Transverse colon (tissue), 4 donors: Measurements from ENCODE around the gene GPATCH3. TPM values are rescaled to one million over a fixed set of nuclear protein-coding genes. Genes with fewer than 3 reads are reported as not detected.

Experiments
- DNase-seq: peaks from one replicate; pipeline ENCODE4 v3.0.0-alpha.2; 2019
- H3K27ac ChIP-seq, 4 donors: fragments of 200-600 bp; sonication (generic); 2 replicates each; pipeline ENCODE4 v1.5.1; 2016 to 2018; ENCODE audit warnings: inconsistent platforms in 4 of 4
- H3K27me3 ChIP-seq: fragments of 200-600 bp; sonication (generic); 2 replicates; pipeline ENCODE4 v1.5.1; 2017; ENCODE audit warnings: inconsistent platforms
- H3K36me3 ChIP-seq, 4 donors: fragments of 200-600 bp; sonication (generic); 2 replicates each; pipeline ENCODE4 v1.5.1; 2017 to 2019; ENCODE audit warnings: inconsistent platforms in 4 of 4
- H3K4me1 ChIP-seq, 4 donors: fragments of 200-600 bp; sonication (generic); 2 replicates each; pipeline ENCODE4 v1.5.1; 2017 to 2020; ENCODE audit warnings: inconsistent platforms in 4 of 4
- H3K4me3 ChIP-seq, 4 donors: fragments of 200-600 bp; sonication (generic); 1 replicate in 1 of 4; 2 replicates in 3 of 4; pipeline versions ENCODE4 v1.5.1 to v1.6.1; 2017 to 2019; ENCODE audit warnings: inconsistent platforms in 4 of 4
- H3K9me3 ChIP-seq, 2 donors: fragments of 200-600 bp; sonication (generic); 2 replicates each; pipeline ENCODE4 v1.5.1; 2017 to 2019; ENCODE audit warnings: inconsistent platforms in 2 of 2
- EP300 ChIP-seq: sonication (generic); formaldehyde crosslinking; IDR thresholded peaks from one replicate; pipeline ENCODE4 v1.6.1; 2017; ENCODE audit warnings: antibody characterized with exemption, low read depth
- POLR2A ChIP-seq: fragments of 450-650 bp; IDR thresholded peaks from one replicate; pipeline ENCODE4 v1.6.1; 2016; ENCODE audit warnings: antibody characterized with exemption, mild to moderate bottlenecking, moderate library complexity
- POLR2AphosphoS5 ChIP-seq, 3 donors: sonication (generic); formaldehyde crosslinking; IDR thresholded peaks; one replicate each; pipeline ENCODE4 v1.6.1; 2016; ENCODE audit warnings: antibody characterized with exemption in 3 of 3
- WGBS, 2 donors: methylation state at CpG; one replicate each; pipeline ENCODE4 v1.1.5; 2018; ENCODE audit warnings: low coverage in 1 of 2; 5-methylcytosine and 5-hydroxymethylcytosine counted together
- in situ Hi-C, 4 donors: fragments of 200-750 bp; cut with MboI; loops; one replicate each; pipeline versions ENCODE4 v1.15.0 to v1.15.1; 2017; ENCODE audit warnings: low sequenced_read_pairs in 3 of 4, low pct_ligation_motif_present in 1 of 4, low pct_unique_long_range_greater_than_20kb in 1 of 4
- intact Hi-C: fragments of 100-400 bp; cut with DNase I; formaldehyde crosslinking; loops from one replicate; pipeline ENCODE4 v1.15.1; 2023; ENCODE audit warnings: low total_unique reads
- total RNA-seq, 4 donors: library from RNA; depleted of rRNA; stranded (reverse); fragments of >200 nt; gene quantifications; one replicate each; pipeline ENCODE4 v1.1.0, GENCODE V29; 2016
- TF ChIP-seq, protein P1 (sequence below), 5 experiments: fragments of 200-600 bp in 3 of 5; fragments of 450-650 bp in 2 of 5; sonication (generic) in 3 of 5; IDR thresholded peaks; 1 replicate in 2 of 5; 2 replicates in 3 of 5; pipeline ENCODE4 v1.5.1; 2016 to 2017; ENCODE audit warnings: antibody characterized with exemption in 5 of 5, inconsistent platforms in 3 of 5, mild to moderate bottlenecking in 2 of 5, moderate library complexity in 1 of 5

Gene GPATCH3
- total RNA-seq, 4 donors from 2014 or later, result 3.2 to 35.9 (median 10.7) TPM

DNA sequence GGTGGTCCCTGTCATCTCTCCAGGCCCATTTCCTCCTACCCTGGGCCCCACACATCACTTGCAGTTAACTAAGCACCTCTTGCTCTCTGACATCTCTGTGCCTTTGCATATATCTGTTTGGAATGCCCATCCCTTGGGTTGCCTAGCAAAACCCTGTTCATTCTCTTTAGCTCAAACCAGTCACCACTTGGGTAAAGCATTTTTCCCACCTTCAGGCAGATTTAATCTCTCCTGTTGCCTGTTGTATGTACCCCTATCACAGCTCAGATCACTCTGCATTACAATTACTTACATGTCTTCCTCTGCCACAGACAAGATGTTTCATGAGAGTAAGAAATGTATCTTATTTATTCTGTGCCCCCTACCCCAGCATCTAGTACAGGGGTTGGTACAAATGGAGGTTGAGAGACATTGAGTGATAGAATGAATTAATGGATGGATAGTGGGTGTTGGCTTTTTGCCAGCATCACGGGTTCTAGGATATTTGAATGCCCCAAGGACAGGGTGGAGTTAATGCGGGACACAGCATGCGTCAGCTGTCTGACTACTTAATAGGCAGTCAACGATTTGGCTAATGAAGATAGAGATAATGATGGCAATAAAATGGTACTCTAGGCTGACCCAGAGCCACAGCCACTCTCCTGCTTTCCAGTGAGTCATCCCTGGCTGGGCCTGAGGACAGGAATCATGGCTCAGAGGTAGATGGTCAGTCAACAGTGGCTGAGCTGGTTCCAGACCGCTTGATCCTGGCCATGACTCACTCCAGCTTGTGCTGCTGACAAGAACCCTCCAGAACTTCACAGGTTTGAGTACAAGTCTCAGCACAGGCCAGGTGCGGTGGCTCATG is 7.0 kb upstream of the GPATCH3 start:
- in situ Hi-C loops, result no loop called here
- H3K27ac ChIP-seq, result no peak overlapping the region
- intact Hi-C loops, result no loop called here
- H3K4me1 ChIP-seq, result peaks cover 0 to 17% (median 10%) of the 10 kb centered on the region in 4 donors
- H3K27me3 ChIP-seq, result no peaks in the 10 kb centered on the region
- no peaks in the 10 kb centered on the region for H3K36me3 ChIP-seq
- 45 to 61% methylated on average over 4 to 6 of the region's 6 CpGs for WGBS, 2 donors
- H3K9me3 ChIP-seq, result no peaks in the 10 kb centered on the region
- TF ChIP-seq POLR2AphosphoS5 (IDR thresholded peaks at IDR 0.05) (no peak), EP300 (no peak), POLR2A (no peak)
- TF ChIP-seq, protein P1, sequence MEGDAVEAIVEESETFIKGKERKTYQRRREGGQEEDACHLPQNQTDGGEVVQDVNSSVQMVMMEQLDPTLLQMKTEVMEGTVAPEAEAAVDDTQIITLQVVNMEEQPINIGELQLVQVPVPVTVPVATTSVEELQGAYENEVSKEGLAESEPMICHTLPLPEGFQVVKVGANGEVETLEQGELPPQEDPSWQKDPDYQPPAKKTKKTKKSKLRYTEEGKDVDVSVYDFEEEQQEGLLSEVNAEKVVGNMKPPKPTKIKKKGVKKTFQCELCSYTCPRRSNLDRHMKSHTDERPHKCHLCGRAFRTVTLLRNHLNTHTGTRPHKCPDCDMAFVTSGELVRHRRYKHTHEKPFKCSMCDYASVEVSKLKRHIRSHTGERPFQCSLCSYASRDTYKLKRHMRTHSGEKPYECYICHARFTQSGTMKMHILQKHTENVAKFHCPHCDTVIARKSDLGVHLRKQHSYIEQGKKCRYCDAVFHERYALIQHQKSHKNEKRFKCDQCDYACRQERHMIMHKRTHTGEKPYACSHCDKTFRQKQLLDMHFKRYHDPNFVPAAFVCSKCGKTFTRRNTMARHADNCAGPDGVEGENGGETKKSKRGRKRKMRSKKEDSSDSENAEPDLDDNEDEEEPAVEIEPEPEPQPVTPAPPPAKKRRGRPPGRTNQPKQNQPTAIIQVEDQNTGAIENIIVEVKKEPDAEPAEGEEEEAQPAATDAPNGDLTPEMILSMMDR (IDR thresholded peaks at IDR 0.05), result no peak
- H3K4me3 ChIP-seq, result no peak overlapping the region
- peak; percentile 41 for DNase-seq

GRCh38 chr1:26900815-26901511 is 696 bp upstream of the GPATCH3 start:
- DNase-seq, result no peak
- 61 to 73% methylated on average over 11 to 17 of the region's 18 CpGs for WGBS, 2 donors
- intact Hi-C loops (no loop called here), in situ Hi-C loops (no loop called here)
- H3K9me3 ChIP-seq, result no peaks in the 10 kb centered on the region
- no peaks in the 10 kb centered on the region for H3K27me3 ChIP-seq
- peak overlapping the region; percentile 62 to 96 (median 71) for H3K4me3 ChIP-seq
- H3K4me1 ChIP-seq, result peaks cover 8 to 27% (median 19%) of the 10 kb centered on the region in 4 donors
- peaks cover 0 to 8% (median 2%) of the 10 kb centered on the region in 4 donors for H3K36me3 ChIP-seq
- TF ChIP-seq POLR2A, result no peak
- TF ChIP-seq, protein P1 (IDR thresholded peaks at IDR 0.05), result no peak
- no peak for TF ChIP-seq EP300
- TF ChIP-seq POLR2AphosphoS5 (IDR thresholded peaks at IDR 0.05), result no peak
- peak overlapping the region; percentile 85 to 90 (median 89) for H3K27ac ChIP-seq

DNA sequence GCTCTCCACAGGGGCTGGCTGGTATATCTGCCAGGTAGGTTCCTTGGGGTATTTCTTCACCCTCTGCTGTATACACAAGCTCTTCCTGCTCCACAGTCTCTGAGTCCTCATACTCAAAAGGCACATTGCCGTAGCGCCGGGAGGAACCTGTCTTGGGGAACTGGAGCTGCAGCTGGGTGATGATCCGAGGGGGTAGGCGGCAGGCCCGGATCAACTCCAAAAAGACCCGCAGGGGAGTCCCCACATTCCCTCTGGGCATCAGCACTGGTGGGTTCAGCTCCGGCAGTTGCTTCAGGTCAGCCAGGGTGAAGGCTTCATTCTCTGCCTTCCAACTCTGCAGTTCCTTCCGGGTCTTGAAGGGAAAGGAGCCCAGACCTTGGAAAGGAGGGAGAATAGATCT is 2.9 kb downstream of the GPATCH3 start:
- Histone ChIP-seq H3K27ac (no peak overlapping the region), H3K4me1 (peaks cover 8 to 23% (median 19%) of the 10 kb centered on the region in 4 donors), H3K36me3 (peaks cover 0 to 20% (median 6%) of the 10 kb centered on the region in 4 donors), H3K4me3 (no peak overlapping the region), H3K27me3 (no peaks in the 10 kb centered on the region), H3K9me3 (no peaks in the 10 kb centered on the region)
- TF ChIP-seq, protein P1 (IDR thresholded peaks at IDR 0.05), result no peak
- TF ChIP-seq POLR2AphosphoS5 (IDR thresholded peaks at IDR 0.05), result no peak
- TF ChIP-seq POLR2A, result no peak
- TF ChIP-seq EP300, result no peak
- no peak for DNase-seq
- WGBS, 2 donors, result 97% methylated on average over 9 of the region's 9 CpGs; no CpG with 5 or more reads in 1 of the 2 donors
- in situ Hi-C loops (loop anchor here in 1 of 4 donors (25.0 kb wide), 1 partner anchor 310 kb away; no protein-coding TSS in a partner anchor), intact Hi-C loops (no loop called here)

- intact Hi-C loops, result no loop called here
- peaks cover 0 to 25% (median 8%) of the 10 kb centered on the region in 4 donors for H3K36me3 ChIP-seq
- WGBS, 2 donors, result 92 to 100% methylated on average over 2 to 13 of the region's 13 CpGs
- no peak for DNase-seq
- no peak overlapping the region for H3K4me3 ChIP-seq
- H3K27ac ChIP-seq, result no peak overlapping the region
- H3K9me3 ChIP-seq, result no peaks in the 10 kb centered on the region
- peaks cover 2 to 21% (median 17%) of the 10 kb centered on the region in 4 donors for H3K4me1 ChIP-seq
- no peaks in the 10 kb centered on the region for H3K27me3 ChIP-seq
- in situ Hi-C loops, result loop anchor here in 1 of 4 donors (25.0 kb wide), 1 partner anchor 307 kb away; no protein-coding TSS in a partner anchor
- TF ChIP-seq, protein P1 (IDR thresholded peaks at IDR 0.05), result no peak
- TF ChIP-seq POLR2AphosphoS5 (IDR thresholded peaks at IDR 0.05) (no peak), POLR2A (no peak)
Observed at GRCh38 chr1:26894263-26894662, 6.0 kb downstream of the GPATCH3 start.
